Stimulated activated CD8-positive, alpha-beta memory T cell treated with anti-CD3 and anti-CD28 coated beads, Interleukin-12 subunit alpha, Interleukin-12 subunit beta, amount 100 ng/mL, for 4 hours (primary cell): ENCODE measurements around the gene PAK6.

Experiments
- DNase-seq: peaks from one replicate; pipeline ENCODE4 v3.0.0-alpha.2; 2020; ENCODE audit warnings: low read depth

The PAK6 gene

DNA sequence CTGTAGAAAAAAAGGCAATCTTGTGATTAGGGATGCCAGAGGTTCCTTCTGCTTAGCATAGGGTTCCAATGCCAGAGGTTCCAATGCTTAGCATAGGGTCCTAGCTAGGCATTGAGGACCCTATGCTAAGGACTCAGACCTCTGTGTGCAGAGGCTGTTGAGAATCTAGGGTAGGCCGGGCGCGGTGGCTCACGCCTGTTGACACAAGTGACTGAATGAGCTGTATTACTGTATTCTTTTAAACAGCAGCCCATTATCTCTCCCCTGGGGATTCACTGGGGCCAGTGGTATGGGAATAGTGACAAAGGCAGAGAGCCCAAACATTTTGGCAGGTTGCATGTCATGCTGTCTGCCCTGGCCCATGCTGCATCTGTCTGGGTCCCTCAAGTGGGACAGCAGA lies 16.2 kb downstream of the PAK6 start:
- DNase-seq, result no peak

DNA sequence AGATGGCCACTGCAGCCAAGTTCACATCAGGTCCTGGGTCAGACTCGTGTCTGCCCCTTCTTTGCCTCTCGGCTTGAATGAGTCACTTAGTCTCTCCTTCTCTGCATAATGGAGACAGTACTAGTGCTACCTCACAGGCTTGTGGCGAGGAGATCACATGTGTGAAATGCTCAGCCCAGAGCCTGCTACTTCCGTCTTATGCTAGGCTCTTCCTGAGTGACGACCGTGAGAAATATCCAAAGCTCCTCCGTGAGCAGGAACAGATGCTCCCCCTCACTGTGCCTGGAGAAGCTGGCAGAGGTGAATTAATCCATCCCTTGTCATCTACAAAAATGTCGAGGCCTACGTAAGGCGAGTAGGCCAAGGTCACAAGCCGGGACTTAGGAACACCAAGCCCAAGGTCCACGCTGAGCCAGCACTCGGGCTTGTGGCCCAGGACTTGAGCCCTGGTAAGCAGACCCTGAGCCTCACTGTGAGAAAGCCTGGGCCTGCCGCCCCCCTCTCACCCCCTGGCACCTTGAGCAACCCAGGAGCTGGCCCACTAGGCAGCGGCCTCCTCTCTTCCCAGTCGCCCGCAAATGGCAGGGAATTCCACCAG lies 17.9 kb downstream of the PAK6 start:
- DNase-seq, result no peak

DNA sequence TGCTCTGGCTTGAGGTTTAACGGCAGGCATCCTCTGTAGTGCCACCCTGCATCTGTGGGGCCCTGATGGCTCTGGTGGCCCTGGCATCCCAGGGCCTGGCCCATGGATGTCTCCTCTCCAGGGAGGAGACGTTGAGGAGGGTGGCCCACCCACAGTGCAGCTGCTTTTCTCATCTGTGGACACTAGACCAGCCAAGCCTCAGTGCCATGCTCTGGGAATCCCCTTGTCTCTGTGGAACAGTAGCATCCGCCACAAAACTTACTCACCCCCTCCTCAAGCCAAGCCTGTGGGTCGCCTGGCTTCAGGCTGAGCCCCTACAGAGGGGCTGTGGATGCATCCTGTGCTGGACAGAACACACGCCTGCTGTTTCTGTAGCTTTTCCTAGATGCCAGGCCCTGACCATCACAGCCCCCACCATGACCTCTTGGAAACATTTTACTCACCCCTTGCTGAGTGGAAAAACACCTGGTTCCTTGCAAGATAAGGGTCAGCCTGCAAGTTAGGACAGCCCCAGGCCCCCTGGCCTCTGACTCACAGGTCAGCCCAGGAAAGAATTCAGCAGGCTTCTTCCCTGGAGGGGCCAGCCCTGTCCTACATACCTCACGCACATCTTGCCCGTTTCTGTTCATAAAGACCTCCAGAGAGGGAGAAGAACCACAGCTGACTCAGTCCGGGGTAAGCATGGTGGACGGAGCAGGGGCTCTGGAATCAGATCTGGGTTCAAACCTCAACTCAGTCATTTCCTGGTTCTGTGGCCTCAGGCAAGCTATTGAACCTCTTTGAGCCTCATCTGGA lies 19.0 kb downstream of the PAK6 start:
- DNase-seq, result no peak

DNA sequence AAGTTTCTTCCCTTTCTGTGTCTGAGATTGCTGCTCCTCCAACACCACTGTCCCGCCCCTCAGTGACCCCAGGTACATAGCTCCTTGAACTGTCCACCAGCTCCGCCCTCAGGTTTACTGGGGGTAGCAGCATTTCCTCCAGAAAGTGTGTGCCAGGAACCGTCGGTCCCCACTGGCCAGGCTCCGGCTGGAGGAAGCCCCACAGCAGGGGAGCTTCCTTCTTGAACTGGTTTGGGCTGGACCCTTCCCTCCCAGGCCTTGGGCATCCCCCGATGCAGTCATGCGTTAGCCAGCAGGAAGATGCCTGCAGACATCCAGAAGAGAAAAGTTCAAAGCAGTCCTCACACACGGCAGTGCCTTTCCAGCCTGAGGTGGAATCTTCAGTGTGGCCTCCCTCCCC lies 19.7 kb downstream of the PAK6 start:
- no peak for DNase-seq

DNA sequence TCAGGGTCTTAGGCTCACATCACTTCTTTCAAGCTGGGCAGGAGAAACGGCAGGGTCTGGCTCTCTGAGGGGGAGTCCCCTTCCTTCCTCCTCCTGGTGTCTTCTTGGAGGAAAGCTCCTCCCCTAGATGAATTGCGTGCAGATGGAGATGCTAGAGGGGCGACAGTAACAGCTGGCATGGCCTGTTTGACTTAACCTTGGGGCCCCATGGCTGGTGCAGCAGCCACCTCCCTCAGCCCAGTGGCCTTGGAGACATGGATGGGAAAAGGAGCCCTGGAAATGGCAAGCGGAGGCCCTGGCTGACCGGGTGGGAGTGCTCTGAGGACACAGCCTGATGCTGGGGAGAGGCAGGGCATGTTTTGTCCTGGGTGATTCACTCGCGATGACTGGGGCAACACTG lies 20.2 kb downstream of the PAK6 start:
- no peak for DNase-seq

DNA sequence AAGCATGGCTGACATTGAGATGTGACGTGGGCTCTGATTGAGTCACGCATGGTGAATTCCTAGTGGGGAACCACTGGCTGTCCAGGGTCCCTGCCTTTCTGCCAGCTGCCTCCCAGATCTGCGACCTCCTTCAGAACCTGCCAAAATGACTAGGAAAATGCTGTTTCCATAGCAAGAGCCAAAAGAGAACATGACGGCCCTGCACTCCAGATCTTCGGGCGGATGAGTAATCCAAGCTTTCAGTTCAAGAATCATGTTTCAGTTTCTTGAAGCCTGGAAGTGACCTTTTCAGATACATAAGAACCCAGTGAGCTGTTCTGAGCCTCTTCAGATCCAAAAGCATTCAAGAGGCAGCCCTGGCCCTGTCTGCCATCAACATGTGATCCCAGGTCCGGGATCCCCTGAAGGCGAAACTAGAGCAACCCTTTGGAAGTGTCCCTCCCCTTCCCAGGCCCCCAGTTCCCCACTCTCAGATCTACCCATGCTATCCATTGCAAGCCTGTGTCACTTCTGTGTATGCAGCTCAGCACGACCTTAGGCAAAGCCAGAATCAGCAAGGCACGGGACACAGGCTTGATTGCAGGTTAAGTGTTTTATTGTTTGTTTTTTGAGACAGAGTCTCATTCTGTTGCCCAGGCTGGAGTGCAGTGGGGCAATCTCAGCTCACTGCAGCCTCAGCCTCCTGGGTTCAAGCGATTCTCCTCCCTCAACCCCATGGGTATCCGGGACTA lies 24.3 kb downstream of the PAK6 start:
- DNase-seq, result no peak

DNA sequence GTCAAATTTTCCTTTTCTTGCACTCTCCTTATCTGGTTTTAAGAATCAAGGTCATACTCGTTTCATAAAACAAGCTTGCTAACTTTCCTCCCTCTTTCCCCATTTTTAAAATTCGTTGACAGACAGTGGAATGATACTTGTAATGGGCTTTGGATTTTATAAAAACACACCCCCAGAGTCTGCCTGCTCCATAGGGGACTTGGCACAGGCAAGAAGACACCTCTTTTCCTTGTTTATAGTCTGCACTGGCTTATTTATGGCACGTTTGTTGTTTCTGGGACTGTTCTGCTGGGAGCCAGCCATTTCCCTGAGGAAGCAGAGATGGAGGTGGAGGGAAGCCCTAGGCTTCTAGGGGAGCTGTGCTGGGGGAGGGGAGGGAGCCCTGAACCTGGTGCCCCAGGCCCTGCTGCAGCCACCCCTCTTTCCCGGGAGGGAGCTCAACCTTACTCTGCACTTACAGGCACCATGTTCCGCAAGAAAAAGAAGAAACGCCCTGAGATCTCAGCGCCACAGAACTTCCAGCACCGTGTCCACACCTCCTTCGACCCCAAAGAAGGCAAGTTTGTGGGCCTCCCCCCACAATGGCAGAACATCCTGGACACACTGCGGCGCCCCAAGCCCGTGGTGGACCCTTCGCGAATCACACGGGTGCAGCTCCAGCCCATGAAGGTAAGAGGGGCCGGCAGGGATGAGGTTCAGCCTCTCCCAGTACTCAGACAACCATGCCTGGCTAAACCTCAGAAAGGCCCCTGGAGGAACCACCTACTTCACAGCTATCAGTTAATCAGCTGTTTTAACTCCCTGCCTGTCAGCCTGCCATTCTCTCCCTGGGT lies 25.7 kb downstream of the PAK6 start:
- no peak for DNase-seq

DNA sequence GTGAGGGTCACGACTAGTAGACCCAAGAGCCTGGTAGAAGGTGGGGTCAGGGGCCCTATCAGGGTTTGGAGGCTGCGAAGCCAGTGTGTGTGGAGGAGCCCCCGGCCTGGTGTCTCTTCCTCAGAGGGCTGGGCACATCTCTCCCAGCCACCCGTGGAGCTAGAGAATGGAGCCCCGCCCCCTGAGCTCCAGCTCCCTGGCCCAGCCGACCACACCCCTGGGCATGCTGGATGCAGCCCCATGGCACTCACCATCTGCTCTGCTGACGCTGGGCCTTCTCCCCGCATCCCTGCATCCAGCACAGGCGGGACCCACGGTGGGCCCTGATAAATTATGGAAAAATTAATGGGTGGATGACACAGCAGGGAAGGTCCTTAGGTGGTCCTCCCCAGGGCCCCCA lies 26.5 kb downstream of the PAK6 start:
- DNase-seq, result no peak

DNA sequence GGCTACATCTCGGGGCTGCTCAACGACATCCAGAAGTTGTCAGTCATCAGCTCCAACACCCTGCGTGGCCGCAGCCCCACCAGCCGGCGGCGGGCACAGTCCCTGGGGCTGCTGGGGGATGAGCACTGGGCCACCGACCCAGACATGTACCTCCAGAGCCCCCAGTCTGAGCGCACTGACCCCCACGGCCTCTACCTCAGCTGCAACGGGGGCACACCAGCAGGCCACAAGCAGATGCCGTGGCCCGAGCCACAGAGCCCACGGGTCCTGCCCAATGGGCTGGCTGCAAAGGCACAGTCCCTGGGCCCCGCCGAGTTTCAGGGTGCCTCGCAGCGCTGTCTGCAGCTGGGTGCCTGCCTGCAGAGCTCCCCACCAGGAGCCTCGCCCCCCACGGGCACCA lies 27.0 kb downstream of the PAK6 start:
- no peak for DNase-seq

DNA sequence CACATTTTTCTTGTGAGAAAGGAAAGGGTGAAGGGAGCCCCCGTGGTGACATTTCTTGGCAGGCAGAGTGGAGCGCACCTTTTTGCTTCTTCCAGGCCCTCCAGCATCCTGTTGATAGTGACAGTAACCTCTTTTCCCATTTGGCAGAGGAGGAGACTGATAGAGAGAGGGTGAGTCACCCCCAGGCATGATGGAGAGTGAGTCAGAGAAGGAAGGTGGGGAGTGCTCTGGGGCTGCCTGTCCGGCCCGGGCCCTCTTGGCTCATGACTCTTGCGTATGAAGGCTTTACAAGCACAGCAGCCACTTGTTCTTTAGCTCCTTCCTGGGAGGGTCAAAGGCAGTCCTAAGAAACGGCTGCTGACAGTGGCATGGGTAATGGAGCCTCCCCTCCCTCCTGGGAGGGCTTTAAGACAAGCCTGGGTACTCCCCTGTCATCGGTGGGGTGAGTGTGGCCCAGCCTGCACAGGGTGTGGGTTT lies 28.0 kb downstream of the PAK6 start:
- no peak for DNase-seq

DNA sequence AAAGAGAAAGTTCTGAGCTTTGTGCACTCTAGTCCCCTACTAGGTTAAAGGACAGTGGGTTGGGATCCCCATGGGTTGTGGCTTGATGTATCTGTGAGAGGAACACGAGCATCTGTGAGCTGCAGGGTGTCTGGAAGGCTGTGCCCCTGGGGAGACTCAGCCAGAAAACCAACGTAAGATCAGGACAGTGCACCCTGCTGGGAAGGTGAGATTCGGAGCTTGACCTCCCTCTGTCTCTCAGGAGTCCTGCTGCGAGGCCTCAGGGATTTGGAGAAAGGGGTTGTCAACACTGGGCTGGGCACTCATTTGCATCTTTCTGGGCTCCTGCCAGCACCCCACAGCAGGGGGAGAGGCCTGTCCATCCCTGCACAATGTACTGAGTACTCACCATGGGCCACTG lies 28.8 kb downstream of the PAK6 start:
- no peak for DNase-seq

DNA sequence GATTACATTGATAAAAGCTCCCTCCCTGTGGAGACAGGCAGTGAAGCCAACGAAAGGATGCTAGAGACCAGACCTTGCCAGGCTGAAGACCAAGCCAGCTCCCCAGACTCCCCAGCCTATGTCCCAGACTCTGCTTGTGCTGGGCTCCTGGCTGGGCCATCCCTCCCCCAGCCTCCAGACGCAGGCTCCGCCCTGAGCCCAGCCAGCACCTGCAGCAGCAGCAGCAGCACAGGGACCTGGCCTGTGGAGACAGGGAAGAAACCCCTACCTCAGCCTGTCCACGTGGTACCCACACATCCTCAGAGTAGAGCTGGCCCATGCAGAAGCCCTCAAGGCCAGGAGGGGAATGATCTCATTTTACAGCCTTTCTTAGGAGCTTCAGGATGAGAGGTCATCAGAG lies 30.7 kb downstream of the PAK6 start:
- DNase-seq, result no peak

DNA sequence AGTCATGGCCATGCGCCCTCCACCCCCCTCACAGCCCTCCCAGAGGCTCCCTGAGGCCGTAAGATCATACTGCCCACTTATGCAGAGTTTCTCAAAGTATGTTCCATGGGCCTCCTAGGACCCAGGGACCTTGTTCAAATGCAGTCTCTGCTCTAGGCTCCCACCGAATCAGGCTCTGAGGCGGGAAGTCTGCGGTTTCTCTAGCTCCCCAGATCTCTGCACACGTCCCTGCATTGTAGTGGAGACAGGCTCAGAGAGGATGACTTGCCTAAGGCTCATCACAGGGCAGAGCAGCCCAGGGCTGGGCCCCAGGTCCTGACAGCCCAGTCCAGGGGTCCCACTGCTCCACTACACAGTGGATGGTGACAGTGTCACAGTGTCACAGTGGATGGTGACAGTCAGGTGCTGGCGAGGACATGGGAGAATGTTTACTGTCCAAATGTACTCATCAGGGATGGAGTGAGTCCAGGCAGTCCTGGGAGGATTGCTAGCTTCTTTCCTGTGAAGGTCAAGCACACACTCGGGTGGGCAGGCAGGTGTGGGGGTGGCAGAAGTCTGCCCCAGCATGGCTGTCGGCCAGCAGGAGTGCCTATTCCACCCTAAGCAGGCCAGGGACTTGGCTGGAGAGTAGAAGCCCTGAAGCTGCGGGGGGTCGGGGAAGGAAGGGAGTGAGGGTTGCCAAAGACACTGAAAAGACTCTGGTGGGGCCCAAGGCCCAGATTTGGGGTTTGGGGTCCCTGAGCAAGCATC lies 31.6 kb downstream of the PAK6 start:
- DNase-seq, result no peak

DNA sequence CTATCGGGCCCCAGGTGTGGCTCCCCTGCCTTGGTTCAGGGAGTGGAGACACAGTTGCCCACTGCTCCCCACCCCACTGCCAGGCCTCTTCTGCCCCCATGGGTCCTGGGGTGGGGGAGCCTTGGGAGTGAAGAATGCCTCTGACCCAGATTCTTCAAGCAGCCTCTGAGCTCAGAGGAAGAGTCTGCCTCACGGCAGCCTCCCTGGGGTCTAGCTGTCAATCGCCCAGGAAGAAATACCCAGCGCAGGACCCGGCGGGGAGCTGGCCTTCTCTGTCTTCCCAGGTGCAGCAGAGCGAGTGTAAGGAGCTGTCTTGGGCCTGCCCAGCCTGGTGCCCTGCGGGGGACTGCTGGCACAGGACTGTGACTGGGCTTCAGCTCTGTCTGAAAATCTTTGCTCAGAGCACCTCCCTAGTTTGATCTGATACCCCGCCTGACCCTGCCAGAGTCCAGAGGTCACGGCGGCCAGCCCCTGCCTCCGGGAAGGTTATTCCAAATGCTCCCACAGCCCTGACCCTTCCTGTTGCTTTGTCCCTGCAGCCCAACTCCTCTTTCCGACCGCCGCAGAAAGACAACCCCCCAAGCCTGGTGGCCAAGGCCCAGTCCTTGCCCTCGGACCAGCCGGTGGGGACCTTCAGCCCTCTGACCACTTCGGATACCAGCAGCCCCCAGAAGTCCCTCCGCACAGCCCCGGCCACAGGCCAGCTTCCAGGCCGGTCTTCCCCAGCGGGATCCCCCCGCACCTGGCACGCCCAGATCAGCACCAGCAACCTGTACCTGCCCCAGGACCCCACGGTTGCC lies 33.0 kb downstream of the PAK6 start:
- no peak for DNase-seq

DNA sequence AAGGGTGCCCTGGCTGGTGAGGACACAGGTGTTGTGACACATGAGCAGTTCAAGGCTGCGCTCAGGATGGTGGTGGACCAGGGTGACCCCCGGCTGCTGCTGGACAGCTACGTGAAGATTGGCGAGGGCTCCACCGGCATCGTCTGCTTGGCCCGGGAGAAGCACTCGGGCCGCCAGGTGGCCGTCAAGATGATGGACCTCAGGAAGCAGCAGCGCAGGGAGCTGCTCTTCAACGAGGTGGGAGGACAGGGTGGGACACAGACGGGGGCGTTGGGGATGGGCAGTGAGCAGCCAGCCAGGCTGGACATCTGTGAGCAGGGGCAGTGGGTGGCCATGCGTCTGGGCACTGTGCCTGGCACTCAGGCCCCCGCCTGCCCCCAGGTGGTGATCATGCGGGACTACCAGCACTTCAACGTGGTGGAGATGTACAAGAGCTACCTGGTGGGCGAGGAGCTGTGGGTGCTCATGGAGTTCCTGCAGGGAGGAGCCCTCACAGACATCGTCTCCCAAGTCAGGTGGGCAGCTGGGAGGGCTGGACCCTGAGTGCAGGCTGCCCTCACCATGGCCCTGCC lies 33.7 kb downstream of the PAK6 start:
- DNase-seq, result no peak

DNA sequence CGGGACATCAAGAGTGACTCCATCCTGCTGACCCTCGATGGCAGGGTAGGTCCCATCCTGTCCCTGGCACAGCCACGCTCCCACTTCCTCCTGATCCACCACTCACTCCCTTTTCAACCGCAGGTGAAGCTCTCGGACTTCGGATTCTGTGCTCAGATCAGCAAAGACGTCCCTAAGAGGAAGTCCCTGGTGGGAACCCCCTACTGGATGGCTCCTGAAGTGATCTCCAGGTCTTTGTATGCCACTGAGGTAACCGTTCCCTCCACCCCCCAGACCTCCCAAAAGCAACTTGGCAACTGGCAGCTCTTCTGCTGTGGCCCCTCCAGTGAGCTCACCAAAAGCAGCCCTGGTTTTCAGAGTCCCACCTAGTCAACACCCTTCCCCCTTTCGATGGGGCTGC lies 34.6 kb downstream of the PAK6 start:
- DNase-seq, result no peak

DNA sequence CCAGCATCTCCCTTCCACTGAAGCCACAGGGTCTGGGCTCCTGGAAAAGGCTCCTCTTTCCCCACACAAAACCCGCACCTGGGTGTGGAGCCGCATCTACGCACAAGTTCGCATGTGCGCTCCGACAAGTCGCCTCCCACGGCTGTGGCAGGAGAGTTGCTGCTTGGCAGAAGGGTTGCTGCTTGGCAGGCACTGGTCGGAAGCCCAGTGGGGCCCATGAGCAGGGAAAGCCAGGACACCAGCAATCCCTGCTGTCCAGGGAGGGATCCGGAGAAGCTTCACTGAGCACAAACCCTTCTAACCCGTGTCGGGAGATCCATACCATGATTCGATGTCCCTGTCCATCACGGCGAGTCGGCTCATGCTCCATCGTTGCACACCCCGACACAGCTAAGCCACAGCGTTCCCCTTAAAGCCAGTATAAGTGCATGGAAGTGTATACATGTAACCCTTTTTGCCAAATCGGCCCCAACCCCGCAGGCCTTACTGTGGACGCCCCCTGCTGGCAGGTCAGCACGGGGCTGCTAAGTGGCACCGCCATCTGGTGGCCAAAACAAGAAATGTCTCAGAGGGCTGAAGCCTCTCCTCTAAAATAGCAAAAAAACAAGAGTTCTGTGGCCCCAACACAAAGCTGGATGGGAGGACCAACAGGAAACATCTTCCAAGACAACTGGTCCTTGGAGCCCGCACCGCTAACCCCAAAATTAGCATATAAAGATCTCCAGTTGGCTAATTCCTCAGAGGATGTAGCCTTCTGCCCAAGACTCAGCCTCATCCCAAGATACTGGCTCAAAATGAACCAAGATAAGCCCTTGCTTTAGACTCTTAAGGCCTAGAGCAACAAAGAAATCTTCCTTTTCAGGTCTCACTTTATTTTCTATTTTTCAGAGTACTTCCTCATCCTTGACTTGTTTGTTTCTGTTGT lies 35.7 kb downstream of the PAK6 start:
- DNase-seq, result peak; percentile 69

DNA sequence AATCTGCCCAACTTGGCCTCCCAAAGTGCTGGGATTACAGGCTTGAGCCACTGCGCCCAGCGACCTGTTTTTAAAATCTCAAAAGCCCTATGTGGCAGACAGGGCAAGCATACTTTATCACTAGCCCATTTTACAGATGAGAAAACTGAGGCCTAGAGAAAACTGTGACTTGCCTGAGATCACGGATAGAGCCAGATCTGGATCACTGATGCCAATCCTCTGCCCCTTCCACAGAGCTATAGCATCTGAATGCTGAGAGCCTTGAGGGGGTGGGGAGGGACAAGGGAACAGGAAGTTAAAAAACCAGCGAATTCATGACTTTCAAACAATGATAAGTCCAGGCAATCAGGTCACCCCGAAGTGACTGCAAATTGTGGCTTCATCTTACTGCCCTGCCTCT lies 36.7 kb downstream of the PAK6 start:
- no peak for DNase-seq

DNA sequence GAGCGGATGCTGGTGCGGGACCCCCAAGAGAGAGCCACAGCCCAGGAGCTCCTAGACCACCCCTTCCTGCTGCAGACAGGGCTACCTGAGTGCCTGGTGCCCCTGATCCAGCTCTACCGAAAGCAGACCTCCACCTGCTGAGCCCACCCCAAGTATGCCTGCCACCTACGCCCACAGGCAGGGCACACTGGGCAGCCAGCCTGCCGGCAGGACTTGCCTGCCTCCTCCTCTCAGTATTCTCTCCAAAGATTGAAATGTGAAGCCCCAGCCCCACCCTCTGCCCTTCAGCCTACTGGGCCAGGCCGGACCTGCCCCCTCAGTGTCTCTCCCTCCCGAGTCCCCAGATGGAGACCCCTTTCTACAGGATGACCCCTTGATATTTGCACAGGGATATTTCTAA lies 37.1 kb downstream of the PAK6 start:
- no peak for DNase-seq
